NB4 (cell line): Measurements from ENCODE around the gene PSMD9.

Source experiments
- POLR2A ChIP-seq: IDR thresholded peaks from 2 replicates; pipeline ENCODE4 v1.6.1; 2011; ENCODE audit warnings: mild to moderate bottlenecking; ENCODE audit not compliant: insufficient read length; ENCODE audit errors: extremely low read depth
- TF ChIP-seq, protein P1 (sequence below): IDR thresholded peaks from one replicate; pipeline ENCODE4 v1.5.1; 2012; ENCODE audit warnings: low read depth, low read length
- TF ChIP-seq, protein P2 (sequence below): IDR thresholded peaks from 2 replicates; pipeline ENCODE4 v1.6.1; 2011; ENCODE audit warnings: low read depth, low read length

DNA sequence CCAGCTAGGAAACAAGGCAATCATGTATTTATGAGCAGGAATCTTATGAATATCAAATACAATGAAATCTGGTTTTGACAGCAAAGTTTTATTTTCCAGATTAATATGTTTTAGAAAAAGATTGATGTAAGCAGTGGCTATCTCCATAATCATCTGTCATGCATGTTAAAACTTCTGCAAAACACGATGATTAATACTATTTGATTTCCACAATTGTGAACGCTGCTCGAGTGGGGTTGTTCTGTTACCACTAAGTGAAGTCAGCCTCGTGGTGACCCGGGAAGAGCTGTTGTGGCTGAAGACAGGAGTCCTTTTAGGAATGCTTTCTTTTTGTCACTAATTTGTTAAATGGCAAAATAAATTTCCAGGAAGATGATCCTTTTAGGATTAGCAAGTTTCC, 39.2 kb downstream of the PSMD9 start:
- TF ChIP-seq, protein P1, sequence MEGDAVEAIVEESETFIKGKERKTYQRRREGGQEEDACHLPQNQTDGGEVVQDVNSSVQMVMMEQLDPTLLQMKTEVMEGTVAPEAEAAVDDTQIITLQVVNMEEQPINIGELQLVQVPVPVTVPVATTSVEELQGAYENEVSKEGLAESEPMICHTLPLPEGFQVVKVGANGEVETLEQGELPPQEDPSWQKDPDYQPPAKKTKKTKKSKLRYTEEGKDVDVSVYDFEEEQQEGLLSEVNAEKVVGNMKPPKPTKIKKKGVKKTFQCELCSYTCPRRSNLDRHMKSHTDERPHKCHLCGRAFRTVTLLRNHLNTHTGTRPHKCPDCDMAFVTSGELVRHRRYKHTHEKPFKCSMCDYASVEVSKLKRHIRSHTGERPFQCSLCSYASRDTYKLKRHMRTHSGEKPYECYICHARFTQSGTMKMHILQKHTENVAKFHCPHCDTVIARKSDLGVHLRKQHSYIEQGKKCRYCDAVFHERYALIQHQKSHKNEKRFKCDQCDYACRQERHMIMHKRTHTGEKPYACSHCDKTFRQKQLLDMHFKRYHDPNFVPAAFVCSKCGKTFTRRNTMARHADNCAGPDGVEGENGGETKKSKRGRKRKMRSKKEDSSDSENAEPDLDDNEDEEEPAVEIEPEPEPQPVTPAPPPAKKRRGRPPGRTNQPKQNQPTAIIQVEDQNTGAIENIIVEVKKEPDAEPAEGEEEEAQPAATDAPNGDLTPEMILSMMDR, result no peak
- TF ChIP-seq, protein P2, sequence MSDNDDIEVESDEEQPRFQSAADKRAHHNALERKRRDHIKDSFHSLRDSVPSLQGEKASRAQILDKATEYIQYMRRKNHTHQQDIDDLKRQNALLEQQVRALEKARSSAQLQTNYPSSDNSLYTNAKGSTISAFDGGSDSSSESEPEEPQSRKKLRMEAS, result no peak
- no peak for TF ChIP-seq POLR2A
